Vagina (tissue), 2 donors: ENCODE measurements around the gene SCN4B.

ENCODE experiments used
- POLR2A ChIP-seq, 2 donors: fragments of 450-650 bp; IDR thresholded peaks; one replicate each; pipeline ENCODE4 v1.6.1; 2017; ENCODE audit warnings: antibody characterized with exemption in 2 of 2, mild to moderate bottlenecking in 2 of 2, moderate library complexity in 2 of 2
- POLR2AphosphoS5 ChIP-seq, 2 donors: sonication (generic); formaldehyde crosslinking; IDR thresholded peaks; one replicate each; pipeline ENCODE4 v1.9.0; 2017; ENCODE audit warnings: antibody characterized with exemption in 2 of 2, mild to moderate bottlenecking in 2 of 2, low read depth in 1 of 2; ENCODE audit not compliant: insufficient read depth in 1 of 2
- TF ChIP-seq, protein P1 (sequence below), 3 experiments: fragments of 450-650 bp in 2 of 3; fragments of 200-600 bp in 1 of 3; sonication (generic) in 1 of 3; IDR thresholded peaks; one replicate each; pipeline ENCODE4 v1.5.1; 2017 to 2019; ENCODE audit warnings: antibody characterized with exemption in 3 of 3, mild to moderate bottlenecking in 2 of 3, moderate library complexity in 2 of 3

DNA sequence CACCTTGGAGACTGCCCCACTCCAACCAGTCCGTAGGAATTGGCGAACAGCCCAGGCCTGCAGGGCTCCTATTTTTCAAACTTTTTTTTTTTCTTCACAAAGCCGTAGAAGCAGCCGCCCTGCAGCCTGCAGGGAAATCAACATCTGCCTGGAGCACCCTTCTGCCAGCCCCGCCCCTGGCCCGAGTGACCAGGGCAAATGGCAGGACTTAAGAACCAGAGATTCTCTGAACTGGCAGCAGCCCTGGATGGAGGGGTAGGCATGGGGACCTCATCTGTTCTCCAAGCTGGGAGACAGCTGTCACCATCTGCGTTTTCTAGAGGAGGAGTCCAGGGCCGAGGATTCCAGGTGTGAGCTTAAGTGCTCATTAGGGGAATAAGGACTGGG is 18.3 kb upstream of the SCN4B start:
- TF ChIP-seq POLR2A (IDR thresholded peaks at IDR 0.05) (no peak), POLR2AphosphoS5 (IDR thresholded peaks at IDR 0.05; ENCODE audit: insufficient read depth in 1 of 2, low read depth in 1 of 2) (no peak)
- TF ChIP-seq, protein P1, sequence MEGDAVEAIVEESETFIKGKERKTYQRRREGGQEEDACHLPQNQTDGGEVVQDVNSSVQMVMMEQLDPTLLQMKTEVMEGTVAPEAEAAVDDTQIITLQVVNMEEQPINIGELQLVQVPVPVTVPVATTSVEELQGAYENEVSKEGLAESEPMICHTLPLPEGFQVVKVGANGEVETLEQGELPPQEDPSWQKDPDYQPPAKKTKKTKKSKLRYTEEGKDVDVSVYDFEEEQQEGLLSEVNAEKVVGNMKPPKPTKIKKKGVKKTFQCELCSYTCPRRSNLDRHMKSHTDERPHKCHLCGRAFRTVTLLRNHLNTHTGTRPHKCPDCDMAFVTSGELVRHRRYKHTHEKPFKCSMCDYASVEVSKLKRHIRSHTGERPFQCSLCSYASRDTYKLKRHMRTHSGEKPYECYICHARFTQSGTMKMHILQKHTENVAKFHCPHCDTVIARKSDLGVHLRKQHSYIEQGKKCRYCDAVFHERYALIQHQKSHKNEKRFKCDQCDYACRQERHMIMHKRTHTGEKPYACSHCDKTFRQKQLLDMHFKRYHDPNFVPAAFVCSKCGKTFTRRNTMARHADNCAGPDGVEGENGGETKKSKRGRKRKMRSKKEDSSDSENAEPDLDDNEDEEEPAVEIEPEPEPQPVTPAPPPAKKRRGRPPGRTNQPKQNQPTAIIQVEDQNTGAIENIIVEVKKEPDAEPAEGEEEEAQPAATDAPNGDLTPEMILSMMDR (IDR thresholded peaks at IDR 0.05): no peak
